Colon (tissue), 2 donors: ENCODE data around the gene TC2N.
"Not testable (repeated sequence)": the region's sequence is repeated elsewhere in the genome, so short reads cannot be mapped to it uniquely, and the experiment has no call there.

Source experiments
- FAIRE-seq: peaks from 2 replicates; lab custom pipeline; 2012; peaks lifted over from hg19 to GRCh38; lab: Jason Lieb, UNC
- donor health status: control.
- donor health status: control.

The TC2N gene

DNA sequence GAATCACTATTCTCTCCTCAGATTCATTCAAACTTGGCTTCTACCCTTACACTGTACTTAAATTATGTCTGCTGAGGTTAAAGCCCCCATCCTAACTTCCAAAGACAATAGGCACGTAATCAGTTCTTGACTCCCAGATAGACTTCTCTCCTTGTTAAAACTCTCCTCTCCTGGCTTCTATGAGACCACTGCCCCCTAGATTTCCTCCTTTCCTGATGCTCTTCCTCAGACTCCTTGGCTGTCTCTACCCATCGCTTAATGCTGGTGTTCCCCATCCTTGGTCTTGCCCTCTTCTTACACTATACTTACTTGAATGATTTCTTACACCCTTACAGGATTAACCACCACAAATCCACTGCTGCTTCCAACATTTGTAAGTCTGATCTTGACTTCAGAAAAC is 32.8 kb downstream of the TC2N start:
- no peak for FAIRE-seq

DNA sequence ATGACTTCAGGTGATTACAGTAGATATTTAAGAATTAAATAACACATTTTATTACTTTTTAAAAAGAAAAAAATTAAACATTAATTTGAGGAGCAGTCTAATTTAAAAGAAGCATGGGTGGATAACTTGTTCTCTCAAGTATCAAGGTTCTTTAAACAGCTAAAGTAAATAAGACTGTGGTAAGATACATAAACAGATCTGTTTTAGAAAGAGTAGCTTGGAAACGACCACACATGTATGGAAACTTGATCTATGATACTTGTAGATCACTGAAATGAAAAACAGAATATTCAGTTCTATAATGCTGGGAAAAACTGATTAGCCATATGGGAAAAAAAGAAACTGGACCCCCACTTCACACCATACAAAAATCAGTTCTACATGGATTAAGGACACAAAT is 36.0 kb downstream of the TC2N start:
- peak; percentile 79 for FAIRE-seq

DNA sequence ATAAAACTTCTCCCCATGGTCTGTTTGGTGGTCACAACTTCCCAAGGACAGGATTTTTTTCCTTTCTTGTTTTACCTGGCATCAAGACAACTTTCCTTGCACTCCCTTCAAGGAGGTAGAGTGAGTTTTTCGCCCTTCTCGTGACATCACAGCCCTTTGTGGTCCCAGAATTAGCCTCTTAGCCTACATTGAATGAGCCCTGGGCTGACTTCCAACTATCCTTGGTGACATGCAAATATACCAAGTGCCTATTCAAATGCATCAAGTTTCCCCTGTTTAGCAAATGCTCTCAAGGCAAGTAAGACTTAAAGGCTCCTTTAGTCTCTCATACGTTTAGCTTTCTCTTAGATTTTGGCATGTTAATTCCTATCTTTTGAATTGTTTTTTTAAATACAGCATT is 36.6 kb downstream of the TC2N start:
- FAIRE-seq, result no peak

DNA sequence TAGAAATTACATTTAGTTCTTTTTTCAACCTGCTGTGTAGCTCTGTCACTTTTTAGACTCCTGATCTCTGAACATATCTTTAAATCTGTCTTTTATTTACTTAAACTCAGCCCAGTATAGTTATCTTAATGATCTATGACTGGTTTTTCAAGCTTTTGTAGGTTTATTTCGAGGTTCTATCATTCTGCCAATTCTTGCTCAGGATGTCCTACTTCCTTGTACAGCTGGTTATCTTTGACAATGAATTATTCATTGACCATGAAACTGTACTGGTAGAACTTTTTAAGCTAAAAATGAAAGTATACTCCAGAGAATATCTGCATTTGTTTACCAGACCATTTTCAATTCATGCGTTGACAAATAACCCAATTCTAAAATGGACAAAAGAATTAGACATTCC is 37.8 kb downstream of the TC2N start:
- peak; percentile 55 for FAIRE-seq

DNA sequence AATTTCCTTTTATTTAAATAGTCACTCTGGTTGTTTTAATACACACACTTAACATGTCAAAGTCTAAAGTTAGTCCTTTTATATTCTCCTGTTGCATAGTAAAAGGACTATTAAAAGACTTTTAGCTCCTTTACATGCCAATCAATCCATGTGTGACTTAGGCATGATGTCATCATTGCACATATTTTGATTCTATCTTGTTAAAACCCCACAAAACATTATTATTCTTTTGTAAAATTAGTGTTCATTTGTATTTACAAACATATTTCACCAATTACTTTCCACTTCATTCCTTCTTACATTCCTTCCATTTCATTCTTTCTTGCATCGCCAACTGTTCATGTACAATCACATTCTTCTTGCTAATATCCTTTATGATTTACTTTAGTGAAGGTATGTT is 39.6 kb downstream of the TC2N start:
- FAIRE-seq, result no peak

DNA sequence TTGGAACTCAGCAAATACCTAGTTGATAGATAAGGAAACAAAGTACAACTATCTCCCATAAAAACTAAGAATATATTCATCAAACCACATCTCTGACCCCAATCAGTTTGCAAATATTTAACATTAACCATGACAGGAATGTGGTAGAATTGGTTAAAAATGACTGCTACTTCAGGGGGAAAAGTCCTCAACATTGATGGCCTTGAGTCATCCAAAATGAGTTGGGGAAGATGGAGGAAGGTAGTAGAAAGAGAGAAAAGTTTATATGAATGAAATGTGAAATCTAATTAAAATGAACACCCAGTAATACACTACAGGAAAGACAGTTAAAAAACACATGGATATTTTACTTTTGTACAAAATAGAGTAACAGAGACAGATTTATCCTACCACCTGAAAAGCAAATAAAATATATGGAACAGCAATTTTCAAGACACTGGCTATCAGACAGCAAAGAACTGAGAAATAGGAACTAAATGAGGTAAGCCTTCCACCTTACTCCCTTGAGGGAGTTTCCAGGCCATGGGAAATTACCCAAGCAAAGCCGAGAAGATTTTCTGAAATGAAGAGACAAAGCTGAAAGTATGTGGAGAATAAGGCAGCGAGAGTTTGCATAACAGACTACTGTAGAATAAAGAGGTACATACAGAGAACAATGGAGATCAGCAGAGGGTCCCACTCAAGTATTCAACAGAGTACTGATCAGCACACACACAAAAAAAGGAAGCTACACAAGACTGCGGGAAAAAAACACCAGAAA is 49.6 kb downstream of the TC2N start:
- FAIRE-seq, result no peak

DNA sequence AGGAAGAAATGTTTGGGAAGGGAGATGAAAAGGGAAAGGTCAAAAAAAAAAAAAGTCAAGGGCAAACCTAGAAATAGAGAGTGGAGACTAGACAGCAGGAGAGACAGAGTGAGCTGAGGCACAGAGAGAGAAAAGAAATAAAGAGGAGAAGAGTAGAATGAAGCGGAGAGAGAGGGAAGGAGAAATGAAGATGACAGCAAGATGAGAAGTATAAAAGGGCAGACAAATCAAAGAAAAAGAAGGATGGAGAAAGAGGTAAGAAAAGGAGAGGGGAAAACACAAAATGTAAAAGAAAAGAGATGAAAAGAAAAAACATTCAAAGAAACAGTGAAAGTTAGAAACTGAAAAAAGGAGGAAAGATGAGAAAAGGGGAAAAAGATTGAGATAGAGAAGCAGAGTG is 53.0 kb downstream of the TC2N start:
- FAIRE-seq, result no peak

GRCh38 chr14:91810699-91811098 is 56.6 kb downstream of the TC2N start:
- FAIRE-seq, result peak; percentile 24

DNA sequence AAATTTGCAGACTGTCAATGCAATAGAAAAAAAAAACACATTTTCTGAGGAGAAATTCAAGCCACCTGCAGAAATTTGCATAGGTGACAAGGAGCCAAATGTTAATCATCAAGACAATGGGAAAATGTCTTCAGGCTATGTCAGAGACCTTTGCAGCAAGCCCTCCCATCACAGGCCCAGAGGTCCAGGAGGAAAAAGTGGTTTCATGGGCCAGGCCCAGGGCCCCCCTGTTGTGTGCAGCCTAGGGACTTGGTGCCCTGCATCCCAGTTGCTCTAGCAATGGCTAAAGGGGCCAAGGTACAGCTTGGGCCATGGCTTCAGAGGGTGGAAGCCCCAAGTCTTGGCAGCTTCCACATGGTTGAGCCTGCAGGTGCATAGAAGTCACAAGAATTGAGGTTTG is 60.6 kb downstream of the TC2N start:
- FAIRE-seq, result no peak

GRCh38 chr14:91806094-91806493 is 61.2 kb downstream of the TC2N start:
- FAIRE-seq, result not testable (repeated sequence)

GRCh38 chr14:91805659-91806058 is 61.7 kb downstream of the TC2N start:
- no peak for FAIRE-seq

DNA sequence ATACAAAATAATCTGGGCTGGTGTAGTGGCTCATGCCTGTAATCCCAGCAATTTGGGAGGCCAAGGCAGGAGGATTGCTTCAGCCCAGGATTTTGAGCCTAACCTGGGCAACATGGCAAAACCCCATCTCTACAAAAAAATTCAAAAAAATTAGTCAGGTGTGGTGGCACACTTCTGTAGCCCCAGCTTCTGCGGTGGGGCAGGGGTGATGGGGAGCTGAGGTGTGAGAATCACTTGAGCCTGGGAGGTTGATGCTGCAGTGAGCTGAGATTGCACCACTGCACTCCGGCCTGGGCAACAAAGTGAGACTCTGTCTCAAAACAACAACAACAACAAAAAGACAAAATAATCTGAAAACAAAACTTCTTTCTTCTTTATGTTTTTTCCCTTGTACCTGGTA is 66.0 kb downstream of the TC2N start:
- FAIRE-seq, result no peak

DNA sequence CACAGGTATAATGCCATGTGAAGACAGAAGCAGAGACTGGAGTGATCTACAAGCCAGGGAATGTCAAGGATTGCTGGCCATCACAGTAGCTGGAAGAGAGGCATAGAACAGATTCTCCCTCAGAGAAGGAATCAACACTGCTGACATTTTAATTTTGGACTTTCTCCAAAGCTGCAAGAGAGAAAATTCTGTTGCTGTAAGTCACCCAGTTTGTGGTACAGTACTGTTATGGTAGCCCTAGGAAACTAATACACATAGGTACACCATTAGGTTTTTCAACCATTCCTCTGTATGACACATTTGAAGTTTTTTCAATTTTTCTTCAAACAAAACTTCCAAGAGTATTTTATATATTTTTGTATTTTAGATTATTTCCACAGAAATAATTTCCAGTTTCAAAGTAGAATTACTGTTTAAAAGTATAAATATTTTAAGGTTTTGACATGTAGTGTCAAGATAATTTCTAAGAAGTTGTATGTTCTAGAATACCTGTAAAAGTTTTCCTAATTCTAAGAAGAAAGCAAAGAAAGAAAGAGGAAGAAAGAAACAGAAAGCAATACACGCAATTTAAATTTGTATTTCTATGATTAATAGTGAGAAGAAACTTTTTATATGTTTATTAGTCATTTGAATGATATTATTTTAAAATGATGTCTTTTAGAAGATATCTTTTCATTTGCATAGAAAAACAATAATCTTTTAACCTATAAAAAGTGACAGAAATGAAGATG is 70.6 kb downstream of the TC2N start:
- FAIRE-seq, result peak; percentile 28

DNA sequence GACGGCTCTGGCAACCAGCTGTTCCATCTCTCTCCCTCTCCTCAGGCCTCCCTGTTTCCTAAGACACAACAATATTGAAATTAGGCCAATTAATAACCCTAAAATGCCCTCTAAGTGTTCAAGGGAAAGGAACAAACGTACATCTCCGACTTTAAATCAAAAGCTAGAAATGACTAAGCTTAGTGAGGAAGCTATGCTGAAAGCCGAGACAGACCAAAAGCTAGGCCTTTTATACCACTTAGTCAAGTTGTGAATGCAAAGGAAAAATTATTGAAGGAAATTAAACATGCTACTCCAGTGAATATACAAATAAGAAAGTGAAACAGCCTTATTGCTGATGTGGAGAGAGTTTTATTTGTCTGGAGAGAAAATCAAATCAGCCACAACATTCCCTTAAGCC is 73.6 kb downstream of the TC2N start:
- FAIRE-seq, result no peak

DNA sequence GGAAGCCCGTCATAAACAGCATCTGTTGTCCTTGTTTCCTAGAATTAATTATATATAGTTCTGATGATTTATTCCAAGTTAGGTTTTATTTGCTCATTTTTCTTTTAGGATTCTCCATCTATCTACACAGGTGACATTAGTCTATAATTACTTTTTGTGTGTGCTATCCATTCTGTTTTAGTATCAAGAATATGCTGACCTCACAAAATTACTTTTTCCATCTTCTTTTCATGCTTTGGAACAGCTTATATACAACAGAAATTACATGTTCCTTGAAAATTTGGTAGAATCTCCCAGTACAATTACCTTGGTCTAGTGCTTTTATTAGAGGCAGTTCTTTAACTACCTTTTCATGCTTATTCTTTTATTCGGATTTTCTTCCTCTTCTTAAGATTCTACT is 81.1 kb downstream of the TC2N start:
- no peak for FAIRE-seq

GRCh38 chr14:91780452-91780851 is 86.9 kb downstream of the TC2N start:
- FAIRE-seq, result peak; percentile 88

GRCh38 chr14:91778217-91778616 is 89.1 kb downstream of the TC2N start:
- no peak for FAIRE-seq

DNA sequence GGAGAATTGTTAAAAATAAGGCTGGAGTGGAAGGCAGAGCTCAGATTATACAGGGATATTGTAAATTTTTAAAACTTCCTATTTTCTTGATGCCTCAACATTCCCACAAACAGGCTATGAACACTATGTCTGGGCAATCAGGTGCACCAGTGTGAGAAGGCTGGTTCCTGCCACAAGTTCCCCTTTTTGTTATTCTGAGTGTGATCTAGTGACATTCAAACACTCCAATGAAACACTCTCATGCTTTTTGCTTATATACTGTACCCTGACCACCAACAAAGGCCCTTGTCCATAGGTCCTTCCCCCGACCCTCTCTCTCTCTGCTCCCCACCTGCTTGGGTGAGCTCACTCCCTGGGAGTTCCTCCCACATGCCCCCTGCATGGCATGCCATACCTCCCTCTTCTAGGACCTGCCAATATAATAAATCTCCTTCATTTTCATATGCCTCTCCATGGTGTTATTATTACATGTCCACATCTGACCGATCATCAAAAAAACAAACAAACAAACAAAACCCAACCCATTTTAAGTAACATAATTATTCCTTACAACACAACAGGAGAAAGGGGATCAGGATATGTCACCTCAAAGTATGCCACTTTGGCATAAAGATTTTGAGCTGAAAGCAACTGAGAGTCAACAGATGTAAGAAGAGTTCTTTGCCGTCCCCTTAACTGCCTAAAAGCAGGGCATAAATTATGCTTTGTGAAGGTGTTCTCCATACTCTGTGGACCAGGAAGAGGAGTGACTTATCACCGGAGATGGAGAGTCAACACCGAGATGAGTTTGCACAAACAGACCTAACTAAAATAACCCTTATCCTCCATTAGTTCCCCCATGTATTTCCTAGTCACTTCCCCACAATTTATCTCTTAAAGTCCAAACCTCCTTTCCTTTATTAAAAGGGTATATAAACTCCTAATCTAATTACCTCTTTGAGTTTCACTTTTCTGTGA is 92.9 kb downstream of the TC2N start:
- FAIRE-seq, result no peak

GRCh38 chr14:91770185-91770584 is 97.2 kb downstream of the TC2N start:
- no peak for FAIRE-seq

- peak; percentile 97 for FAIRE-seq
Observed at GRCh38 chr14:91755570-91756295, 111.6 kb downstream of the TC2N start.

DNA sequence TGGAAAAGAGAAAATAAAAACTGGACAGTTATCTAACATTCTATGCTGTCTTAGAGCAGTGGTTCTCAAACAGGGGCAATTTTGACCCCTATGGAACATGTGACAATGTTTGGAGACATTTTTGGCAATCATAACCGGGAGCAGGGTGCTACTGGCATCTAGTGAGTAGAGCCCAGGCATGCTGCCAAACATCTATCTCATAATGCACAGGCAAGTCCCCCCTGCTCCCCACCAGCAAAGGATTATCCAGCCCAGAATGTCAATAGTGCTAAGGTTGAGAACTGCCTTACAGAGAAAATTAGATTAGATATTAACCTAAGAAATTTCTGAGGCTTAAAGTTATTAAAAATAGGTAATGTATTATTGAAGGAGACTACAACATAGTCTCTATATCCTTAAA is 112.5 kb downstream of the TC2N start:
- FAIRE-seq, result no peak

DNA sequence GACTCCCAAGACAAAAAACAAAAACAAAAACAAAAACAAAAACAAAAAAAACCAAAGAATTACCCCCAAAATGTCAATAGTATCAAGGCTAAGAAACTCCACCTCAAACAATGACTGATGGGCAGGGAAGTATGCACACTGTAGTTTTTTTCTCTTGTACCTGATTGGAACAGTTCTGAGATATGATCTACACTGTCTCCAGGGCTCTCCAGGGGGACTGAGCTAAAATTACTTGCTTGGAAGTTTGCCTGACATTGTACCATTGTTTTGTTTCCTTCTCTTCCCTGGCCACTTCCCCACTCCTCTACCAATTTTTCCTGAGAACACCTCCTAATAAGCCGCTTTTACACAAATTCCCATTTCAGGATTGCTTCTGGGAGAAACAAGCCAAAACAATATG is 113.2 kb downstream of the TC2N start:
- no peak for FAIRE-seq
